ENCODE measurements around the gene STK32C.

STK32C gene

GRCh38 chr10:132242103-132242840, 65.5 kb downstream of the STK32C start:
- no peak for DNase-seq

GRCh38 chr10:132241496-132241895, 66.3 kb downstream of the STK32C start:
- DNase-seq: no peak

GRCh38 chr10:132241086-132241485, 66.7 kb downstream of the STK32C start:
- no peak for DNase-seq

- DNase-seq: no peak
Measured at GRCh38 chr10:132240581-132240980, 67.2 kb downstream of the STK32C start.

GRCh38 chr10:132240156-132240555, 67.6 kb downstream of the STK32C start:
- no peak for DNase-seq

- no peak for DNase-seq
Measured at GRCh38 chr10:132239126-132240031, 68.4 kb downstream of the STK32C start.

GRCh38 chr10:132238371-132239125, 69.2 kb downstream of the STK32C start:
- DNase-seq: no peak

- no peak for DNase-seq
Measured at GRCh38 chr10:132237871-132238270, 69.9 kb downstream of the STK32C start.

- DNase-seq: no peak
Measured at GRCh38 chr10:132237396-132237795, 70.4 kb downstream of the STK32C start.

- DNase-seq: no peak
Measured at GRCh38 chr10:132236881-132237280, 70.9 kb downstream of the STK32C start.

GRCh38 chr10:132236161-132236560, 71.6 kb downstream of the STK32C start:
- no peak for DNase-seq

GRCh38 chr10:132234860-132235259, 72.9 kb downstream of the STK32C start:
- DNase-seq: no peak

- DNase-seq: no peak
Measured at GRCh38 chr10:132233501-132234085, 74.2 kb downstream of the STK32C start.

GRCh38 chr10:132232981-132233380, 74.8 kb downstream of the STK32C start:
- no peak for DNase-seq

GRCh38 chr10:132232023-132232951, 75.5 kb downstream of the STK32C start:
- DNase-seq: peak; percentile 14

- no peak for DNase-seq
Measured at GRCh38 chr10:132231656-132232022, 76.1 kb downstream of the STK32C start.

- no peak for DNase-seq
Measured at GRCh38 chr10:132230557-132231210, 77.1 kb downstream of the STK32C start.

GRCh38 chr10:132229834-132230556, 77.8 kb downstream of the STK32C start:
- DNase-seq: peak; percentile 17

GRCh38 chr10:132229096-132229495, 78.7 kb downstream of the STK32C start:
- no peak for DNase-seq

- no peak for DNase-seq
Measured at GRCh38 chr10:132228616-132229015, 79.1 kb downstream of the STK32C start.

All from activated CD4-positive, alpha-beta T cell treated with anti-CD3 and anti-CD28 coated beads, Interleukin-2, amount 50 U/mL, for 1 hour (primary cell).